Fibroblast of mammary gland (primary cell): Measurements from ENCODE around the gene ZNF618.
"Not testable (repeated sequence)": the region's sequence is repeated elsewhere in the genome, so short reads cannot be mapped to it uniquely, and the experiment has no call there.

Experiments used
- DNase-seq: peaks from one replicate; pipeline ENCODE4 v3.0.0-alpha.2; 2010; ENCODE audit warnings: low read depth
- H3K4me3 ChIP-seq: 2 replicates; pipeline ENCODE4 v1.5.1; 2011; ENCODE audit warnings: low read depth, mild to moderate bottlenecking, low read length, moderate library complexity; ENCODE audit not compliant: control insufficient read depth
- TF ChIP-seq, protein P1 (sequence below): conservative IDR thresholded peaks from 2 replicates; pipeline ENCODE4 v1.5.1; 2011; ENCODE audit warnings: low read depth, low read length, inconsistent platforms; ENCODE audit not compliant: control insufficient read depth, insufficient read depth

Gene ZNF618

DNA sequence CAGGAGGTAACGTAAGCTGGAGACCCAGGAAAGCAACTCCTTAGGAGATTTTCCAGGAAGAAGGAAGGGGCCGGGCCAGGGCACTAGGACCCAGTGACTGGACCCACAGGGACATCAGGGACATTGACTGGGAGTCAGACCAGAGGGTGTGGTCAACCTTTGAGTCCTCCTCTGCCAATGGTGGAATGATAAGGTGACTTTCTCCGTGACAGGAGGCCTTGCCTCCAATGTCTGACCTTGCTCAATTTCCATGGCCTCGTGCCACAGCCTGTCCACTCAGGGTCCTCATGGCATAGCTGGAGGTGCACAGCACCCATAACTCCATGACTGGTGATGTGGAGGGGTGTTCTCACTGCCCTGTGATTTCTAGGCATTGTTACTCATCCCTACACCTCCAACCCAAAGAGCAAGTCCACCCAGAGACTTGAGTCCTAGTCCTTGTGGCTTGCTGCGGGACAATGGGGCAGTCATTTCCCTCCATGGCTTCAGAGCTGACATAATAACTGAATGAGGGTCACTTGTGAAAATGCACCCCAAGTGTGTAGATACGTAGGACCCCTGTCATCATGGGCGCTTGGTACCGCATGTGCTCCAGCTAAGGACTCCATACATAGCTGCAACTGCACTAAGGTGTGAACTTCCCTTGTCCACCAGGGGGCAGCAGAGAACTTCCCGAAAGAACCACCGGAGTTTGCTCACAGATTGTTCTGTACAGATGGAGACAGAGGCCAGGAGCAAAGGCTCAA lies 206.1 kb downstream of the ZNF618 start:
- TF ChIP-seq, protein P1, sequence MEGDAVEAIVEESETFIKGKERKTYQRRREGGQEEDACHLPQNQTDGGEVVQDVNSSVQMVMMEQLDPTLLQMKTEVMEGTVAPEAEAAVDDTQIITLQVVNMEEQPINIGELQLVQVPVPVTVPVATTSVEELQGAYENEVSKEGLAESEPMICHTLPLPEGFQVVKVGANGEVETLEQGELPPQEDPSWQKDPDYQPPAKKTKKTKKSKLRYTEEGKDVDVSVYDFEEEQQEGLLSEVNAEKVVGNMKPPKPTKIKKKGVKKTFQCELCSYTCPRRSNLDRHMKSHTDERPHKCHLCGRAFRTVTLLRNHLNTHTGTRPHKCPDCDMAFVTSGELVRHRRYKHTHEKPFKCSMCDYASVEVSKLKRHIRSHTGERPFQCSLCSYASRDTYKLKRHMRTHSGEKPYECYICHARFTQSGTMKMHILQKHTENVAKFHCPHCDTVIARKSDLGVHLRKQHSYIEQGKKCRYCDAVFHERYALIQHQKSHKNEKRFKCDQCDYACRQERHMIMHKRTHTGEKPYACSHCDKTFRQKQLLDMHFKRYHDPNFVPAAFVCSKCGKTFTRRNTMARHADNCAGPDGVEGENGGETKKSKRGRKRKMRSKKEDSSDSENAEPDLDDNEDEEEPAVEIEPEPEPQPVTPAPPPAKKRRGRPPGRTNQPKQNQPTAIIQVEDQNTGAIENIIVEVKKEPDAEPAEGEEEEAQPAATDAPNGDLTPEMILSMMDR: peak; percentile 88
- peak; percentile 86 for DNase-seq
- H3K4me3 ChIP-seq: no peak overlapping the region

GRCh38 chr9:114082763-114083412 lies 206.8 kb downstream of the ZNF618 start:
- not testable (repeated sequence) for H3K4me3 ChIP-seq, DNase-seq

GRCh38 chr9:114083666-114084065 lies 207.6 kb downstream of the ZNF618 start:
- DNase-seq: peak; percentile 40
- TF ChIP-seq, protein P1: no peak
- H3K4me3 ChIP-seq: no peak overlapping the region

DNA sequence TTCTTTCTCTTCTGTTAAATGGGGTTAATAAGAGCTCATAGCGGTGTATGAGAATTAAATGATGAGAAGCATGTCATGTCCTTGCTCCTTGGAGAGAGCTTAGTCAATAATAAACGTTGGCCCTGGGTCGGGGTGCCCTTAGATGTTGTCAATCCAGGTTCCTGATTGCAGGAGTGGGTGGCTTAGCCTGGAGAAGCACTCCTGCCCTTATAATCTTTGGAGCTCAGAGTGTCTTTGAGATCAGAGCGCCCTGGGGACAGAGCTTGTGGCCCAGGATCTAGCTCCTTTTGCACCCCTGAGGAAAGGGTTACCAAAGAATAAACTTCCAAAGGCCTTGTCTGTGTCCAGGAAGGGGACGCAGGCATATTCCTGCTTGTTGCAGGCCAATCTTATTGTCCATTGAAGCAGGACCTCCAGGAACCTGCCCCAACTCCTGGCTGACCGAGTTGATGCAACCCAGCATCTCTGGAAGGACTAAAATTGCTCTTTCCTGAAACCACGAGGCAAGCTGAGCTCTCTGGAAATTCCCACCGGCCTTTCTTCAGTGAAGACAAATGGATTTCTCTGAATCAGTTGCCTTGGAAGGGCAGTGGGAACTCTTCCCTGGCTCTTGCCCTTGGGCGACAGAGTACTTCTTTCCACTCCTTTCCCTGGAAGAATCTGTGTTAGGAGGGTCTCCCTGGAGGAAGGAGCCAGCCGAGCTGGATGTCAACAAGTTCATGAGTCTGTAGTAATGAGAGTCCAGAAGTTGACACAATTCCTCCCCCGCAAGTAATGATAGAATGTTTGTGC lies 208.4 kb downstream of the ZNF618 start:
- peak; percentile 12 for DNase-seq
- no peak overlapping the region for H3K4me3 ChIP-seq
- TF ChIP-seq, protein P1: no peak

DNA sequence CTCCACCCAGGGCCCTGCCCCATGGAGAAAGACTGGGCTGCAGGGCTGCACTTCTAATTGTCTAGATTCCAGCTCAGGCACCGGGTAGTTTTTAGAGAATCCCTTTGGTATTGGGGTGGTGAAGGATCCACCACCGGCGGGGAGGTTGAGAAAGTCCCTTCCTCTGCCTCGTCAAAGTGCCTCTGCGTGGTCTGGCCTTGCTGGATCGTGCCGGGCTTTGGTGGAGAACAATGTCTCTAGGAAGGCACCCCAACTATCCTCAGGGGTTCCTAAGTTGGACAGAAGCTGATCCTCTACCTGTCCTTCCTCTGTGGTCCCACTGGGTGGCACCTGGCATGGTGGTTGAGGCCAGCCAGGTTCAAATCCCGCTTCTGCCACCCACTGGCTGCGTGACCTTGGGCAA lies 209.3 kb downstream of the ZNF618 start:
- no peak overlapping the region for H3K4me3 ChIP-seq
- TF ChIP-seq, protein P1: no peak
- no peak for DNase-seq

DNA sequence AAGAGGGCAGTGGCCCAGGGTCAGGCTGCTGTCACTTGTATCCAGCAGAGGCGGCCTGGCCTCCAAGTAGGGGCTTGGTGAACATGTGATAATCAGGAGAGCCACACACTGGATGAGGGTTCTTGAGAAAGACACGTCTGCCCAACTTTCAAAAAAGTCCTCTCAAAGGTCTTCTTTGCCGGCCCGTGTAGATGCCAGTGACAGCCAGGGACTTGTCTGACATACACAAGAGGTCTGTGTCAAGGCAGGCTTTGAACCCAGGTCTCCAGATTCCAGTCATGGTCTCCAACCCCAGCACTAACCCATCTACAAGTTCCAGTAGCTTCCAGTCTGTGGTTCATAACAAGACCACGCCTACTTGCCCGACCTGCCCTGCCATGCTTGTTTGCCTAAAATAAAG lies 209.9 kb downstream of the ZNF618 start:
- no peak overlapping the region for H3K4me3 ChIP-seq
- TF ChIP-seq, protein P1: no peak
- DNase-seq: no peak

GRCh38 chr9:114086607-114087006 lies 210.5 kb downstream of the ZNF618 start:
- no peak overlapping the region for H3K4me3 ChIP-seq
- DNase-seq: no peak
- TF ChIP-seq, protein P1: no peak
